ENCODE results near the gene HSPB2.
"Not testable (repeated sequence)": the region's sequence is repeated elsewhere in the genome, so short reads cannot be mapped to it uniquely, and the experiment has no call there.

HSPB2 gene

DNA sequence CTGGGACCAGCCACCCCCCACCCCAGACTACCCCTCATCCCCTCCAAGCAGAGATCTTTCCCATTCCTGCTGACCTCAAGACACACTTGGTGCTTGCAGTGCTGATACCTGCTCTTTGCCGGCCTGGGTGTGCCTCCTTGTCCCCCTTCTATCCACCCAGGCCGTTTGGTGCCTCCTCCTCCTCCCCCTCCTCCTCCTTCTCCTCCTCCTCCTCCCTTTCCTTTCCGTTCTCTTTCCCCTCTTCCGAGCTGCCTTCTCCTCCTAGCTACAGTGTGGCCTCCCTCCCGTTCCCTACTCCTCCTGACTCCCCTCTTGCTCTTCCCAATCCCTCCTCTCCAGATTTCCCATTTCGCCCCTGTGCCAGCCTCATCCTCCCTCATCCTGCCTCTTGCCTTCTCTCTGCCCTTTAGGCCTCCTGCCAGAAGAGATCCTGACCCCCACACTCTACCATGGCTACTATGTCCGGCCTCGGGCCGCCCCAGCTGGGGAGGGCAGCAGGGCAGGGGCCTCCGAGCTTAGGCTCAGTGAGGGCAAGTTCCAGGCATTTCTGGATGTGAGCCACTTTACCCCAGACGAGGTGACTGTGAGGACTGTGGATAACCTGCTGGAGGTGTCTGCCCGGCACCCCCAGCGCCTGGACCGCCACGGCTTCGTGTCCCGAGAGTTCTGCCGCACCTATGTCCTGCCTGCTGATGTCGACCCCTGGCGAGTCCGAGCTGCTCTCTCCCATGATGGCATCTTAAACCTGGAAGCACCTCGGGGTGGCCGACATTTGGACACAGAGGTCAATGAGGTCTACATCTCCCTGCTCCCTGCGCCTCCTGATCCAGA is 712 bp downstream of the HSPB2 start:
- in situ Hi-C loops (cut with MboI; ENCODE audit: low sequenced_read_pairs) = no loop called here

DNA sequence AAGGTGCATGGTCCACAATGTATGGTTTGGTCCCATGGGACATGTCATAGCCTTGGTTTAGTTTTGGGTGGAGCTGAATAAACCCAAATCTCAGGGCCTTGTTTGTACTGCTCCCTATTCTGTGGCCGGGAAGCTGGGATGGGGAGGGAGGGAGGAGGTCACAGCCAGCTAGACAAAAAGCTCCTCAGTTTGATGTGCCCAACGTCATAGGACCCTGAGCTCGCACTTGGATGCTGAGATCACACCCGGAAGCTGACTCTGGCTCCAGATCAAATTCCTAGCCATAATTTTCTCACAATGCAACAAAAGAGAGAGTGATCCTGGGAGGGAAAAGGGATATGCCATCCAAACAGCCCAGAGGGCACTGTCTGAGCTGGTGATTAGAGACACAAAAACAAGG is 1.5 kb downstream of the HSPB2 start:
- in situ Hi-C loops (cut with MboI; ENCODE audit: low sequenced_read_pairs) = no loop called here

DNA sequence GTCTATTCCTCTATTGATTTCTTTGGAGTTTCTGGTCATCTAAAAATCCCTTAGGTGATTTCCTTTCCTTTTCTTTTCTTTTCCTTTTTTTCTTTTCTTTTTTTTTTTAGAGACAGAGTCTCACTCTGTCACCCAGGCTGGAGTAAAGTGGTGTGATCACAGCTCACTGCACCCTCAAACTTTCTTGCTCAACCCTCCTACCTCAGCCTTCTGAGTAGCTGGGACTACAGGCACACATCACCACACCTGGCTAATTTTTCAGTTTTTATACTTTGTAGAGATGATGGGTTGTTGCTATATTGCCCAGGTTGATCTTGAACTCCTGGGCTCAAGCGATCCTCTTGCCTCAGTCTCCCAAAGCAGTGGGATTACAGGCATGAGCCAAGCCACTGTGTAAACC is 4.2 kb downstream of the HSPB2 start:
- in situ Hi-C loops (cut with MboI; ENCODE audit: low sequenced_read_pairs) = no loop called here

DNA sequence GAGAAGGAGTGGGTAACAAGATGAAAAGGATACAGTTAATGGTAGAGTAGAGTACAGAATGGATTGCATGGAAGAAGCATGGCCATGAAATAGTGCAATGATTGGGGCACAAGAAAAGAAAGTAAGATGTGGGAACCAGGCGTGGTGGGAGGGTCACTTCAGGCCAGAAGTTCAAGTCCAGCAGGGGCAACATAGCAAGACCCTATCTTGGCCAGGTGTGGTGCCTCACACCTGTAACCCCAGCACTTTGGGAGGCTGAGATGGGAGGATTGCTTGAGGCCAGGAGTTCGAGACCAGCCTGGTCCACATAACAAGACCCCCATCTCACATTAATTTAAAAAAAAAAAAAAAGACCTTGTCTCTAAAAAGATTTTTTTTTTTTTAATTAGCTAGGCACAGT is 4.8 kb downstream of the HSPB2 start:
- in situ Hi-C loops (cut with MboI; ENCODE audit: low sequenced_read_pairs) = no loop called here

DNA sequence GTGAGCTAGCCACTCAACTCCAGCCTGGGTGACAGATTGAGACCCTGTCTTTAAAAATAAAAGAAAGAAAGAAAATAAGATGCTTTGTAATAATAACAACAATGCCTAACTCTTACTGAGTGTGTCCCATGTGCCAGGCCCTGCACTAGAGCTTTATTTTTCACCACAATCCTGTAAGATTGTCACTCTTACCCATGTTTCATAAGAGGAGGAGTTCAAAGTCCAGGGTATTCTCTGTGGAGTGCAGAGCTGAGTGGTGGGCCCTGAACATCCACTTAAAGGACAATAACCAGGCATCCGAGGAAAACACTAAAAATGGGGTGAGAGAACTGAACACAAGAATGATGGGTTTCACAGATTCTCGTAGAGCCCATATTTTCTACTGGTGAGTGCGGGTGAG is 5.3 kb downstream of the HSPB2 start:
- in situ Hi-C loops (cut with MboI; ENCODE audit: low sequenced_read_pairs) = no loop called here

DNA sequence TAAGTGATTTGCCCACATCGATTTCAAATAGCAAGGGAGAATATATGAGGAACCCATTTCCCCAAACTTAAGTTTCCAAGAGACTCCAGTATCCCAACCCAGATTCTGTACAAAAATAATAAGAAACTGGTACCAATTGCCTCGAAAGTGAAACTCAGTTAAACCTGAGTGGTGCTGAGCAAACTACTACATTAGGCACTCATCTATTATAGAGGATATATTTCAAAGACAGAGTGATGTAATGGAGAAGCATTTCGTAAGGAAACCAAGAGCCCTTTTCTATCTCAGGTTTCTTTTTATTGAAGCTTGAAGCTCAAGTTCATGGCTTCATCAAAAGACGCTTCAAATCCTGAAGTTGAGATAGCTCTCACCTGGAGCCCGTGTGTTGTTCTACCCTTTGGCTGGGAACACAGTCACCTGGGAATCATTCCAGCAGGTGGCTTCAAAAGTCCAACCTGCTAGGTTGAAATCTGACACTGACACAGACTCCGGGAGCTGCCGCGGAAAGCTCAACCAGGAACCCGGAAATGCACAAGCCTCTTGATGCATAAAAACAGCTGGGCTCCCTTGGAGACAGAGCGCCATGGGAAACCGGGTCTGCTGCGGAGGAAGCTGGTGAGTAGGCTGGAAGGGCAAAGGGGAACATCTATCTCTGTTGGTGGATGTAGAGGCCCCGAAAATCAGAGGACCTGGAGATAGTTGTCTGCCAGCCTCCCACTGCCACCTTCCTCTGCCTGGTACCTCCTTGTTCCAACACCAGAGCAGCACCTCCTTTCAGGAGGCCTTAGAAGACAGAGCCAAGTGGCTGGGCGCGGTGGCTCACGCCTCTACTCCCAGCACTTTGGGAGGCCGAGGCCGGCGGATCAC is 6.1 kb downstream of the HSPB2 start, which contains the start of gene C11orf52:
C11orf52 (plus strand) TSS at position 524 of the 867 bp plus-strand sequence; CDS start at position 584, 60 bp downstream.
- in situ Hi-C loops (cut with MboI; ENCODE audit: low sequenced_read_pairs) = no loop called here

DNA sequence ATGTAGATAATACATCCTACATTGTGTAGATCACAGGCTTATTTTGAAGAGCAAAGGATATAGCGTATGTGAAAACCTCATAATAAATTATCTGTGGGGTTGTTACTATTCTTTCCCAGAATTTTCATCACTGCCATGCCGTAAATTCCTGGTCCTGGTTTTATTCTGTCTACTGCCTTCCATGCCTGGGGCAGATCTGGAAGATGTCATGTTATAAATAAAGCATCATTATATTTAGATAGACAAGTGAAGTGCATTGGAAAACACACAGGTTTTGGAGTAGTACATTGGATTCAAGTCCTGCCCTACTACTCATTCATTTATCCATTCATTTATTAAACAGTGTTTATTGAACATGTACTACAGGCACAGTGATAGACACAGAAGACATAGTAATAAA is 8.4 kb downstream of the HSPB2 start:
- in situ Hi-C loops (cut with MboI; ENCODE audit: low sequenced_read_pairs) = no loop called here

DNA sequence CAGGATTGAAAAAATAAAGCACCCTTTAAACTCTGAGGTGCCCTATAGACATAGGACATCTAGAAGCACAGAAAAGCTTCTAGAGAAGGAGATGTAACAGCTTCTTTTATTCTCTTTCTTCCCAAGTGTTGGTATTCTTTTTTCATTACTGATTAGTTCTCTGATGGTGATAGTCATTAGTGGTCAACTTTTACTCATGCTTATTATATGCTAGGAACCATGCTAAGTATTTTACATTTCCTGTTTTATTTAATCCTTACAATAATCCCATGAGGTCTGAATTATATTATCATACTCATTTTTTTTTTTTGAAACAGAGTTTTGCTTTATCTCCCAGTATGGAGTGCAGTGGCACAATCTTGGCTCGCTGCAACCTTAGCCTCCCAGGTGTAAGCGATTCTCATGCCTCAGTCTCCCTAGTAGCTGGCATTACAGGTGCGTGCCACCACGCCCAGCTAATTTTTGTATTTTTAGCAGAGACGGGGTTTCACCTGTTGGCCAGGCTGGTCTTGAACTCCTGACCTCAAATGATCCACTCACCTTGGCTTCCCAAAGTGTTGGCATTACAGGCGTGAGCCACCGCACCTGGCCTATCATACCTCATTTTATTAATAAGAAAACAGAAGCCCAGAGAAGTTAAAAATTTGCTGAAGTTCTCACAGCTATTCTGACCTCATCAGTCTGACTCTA is 9.2 kb downstream of the HSPB2 start:
- in situ Hi-C loops (cut with MboI; ENCODE audit: low sequenced_read_pairs) = no loop called here

DNA sequence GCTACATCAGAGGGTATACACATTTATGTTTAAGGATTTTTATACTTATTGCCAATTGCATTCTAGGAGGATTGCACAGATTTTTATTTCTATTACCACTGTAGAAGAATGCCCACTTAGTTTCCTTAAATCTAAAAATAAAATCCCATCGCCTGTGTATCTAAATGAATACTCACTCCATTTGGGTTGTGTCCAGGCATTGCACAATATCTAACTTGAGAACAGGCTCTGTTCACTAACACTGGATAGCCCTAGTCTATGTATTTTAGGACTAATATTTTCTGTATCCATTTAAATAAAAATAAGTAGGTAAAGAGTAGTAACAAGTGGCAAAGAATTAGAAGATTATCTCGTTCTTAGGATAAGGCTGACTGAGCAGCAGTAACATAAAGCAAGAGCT is 10.3 kb downstream of the HSPB2 start:
- in situ Hi-C loops (cut with MboI; ENCODE audit: low sequenced_read_pairs) = no loop called here

DNA sequence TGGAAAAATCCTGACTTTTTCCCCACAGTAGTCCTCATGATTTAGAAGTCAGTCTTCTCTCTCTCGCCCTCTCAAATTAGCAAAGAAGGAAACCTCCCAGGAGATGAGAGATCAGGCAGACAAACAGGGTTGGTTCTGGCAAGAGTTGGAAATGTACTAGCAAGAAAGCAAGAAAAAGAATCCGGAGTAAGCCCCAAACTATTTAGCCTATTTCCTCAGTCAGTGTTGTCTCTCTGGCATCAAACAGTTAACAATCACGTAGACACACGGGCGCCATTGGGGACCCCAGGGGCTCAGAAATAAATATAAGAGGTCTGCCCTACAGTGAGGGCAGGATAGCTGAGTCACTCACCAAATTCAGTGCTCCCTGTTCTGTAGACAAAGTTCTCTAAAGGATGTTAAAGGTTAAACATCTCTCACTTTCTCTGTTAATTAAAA is 10.8 kb downstream of the HSPB2 start:
- in situ Hi-C loops (cut with MboI; ENCODE audit: low sequenced_read_pairs) = no loop called here

DNA sequence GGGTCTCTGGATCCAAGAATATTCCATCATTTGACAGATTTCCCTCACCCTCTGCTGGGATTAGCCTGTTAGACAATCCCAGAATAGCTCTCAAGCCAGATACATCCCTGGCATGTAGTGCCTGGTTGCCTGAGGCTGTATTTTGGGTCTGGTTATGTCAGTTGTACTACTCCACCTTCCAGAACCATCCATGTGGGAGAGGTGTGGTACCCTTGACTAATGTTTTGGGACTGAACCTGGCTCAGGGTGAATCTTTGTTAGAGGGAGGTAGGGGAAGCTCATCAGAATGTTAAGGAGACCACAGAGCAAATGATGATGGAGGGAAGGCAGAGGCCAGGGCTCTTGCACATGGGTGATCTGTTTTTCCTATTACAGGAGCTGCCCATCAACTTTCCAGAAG is 11.4 kb downstream of the HSPB2 start:
- in situ Hi-C loops (cut with MboI; ENCODE audit: low sequenced_read_pairs) = no loop called here

DNA sequence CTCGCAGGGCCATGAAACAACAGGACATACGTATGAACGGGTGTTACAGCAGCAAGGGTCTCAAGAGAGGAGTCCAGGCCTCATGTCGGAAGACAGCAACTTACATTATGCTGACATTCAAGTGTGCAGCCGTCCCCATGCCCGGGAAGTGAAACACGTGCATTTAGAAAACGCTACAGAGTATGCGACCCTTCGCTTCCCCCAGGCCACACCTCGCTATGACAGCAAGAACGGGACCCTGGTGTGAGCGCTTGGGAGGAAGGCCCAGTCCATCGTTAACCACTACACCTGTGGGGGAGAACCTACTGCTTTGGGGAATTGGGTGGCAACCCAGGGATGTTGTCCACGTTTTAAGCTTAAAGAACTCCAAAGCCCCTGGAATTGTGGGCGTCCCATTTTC is 13.4 kb downstream of the HSPB2 start:
- in situ Hi-C loops (cut with MboI; ENCODE audit: low sequenced_read_pairs) = no loop called here

DNA sequence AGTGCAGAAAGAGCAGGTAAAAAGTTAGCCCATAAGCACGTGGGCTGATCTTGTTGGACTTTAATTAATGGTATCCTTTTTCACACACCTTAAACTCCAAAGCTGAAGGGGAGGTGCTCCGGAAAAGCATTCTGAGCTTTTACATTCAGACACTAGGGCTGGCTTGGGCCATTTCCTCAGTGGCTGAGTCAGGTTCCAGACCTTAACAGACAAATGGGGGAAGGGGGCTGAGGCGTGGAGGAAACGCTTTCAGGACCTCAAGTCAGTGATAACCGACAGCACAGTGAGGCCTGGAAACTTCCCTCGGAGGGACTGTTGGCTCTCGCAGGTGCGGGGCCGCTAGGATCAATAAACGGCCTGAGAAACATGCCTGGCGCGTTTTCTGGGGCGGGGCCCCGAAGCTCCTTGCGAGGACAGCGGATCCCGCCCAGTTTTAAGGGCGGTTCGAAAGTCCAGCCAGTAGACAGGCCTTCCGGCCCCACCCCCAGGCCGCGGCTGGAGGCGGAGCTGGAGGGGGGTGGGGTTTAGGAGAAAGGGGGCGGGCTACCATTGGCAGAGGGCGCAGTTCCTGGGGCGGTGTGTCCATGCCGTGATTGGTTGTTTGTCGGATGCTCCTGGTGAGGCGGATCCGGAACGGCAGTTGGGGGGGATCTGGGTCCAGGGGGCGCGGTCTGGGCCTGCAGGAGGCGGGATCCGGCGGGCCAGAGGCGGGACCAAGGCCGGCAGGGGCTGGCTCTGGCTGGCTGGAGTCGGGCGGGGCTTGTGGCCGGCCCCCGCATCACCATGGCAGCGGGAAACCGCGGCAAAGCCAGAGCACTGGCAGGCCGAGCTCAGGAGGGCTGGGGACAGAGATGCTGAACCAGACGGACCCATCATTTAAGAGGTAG is 14.2 kb downstream of the HSPB2 start:
- in situ Hi-C loops (cut with MboI; ENCODE audit: low sequenced_read_pairs) = no loop called here

DNA sequence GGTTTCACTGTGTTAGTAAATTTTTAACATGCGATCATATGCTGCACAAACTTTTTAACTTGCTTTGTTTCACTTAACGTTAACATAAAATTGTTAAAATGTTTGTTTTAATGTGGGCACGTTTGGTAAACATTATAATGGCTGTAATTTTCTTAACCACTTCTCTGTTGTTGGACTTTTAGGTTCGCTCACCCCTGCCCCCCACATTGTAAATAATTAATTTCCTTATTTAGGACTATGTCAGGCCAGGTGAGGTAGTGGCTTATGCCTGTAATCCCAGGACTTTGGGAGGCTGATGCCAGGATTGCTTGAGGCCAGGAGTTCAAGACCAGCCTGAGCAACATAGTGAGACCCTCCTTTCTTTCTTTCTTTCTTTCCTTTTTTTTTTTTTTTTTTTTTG is 17.9 kb downstream of the HSPB2 start:
- in situ Hi-C loops (cut with MboI; ENCODE audit: low sequenced_read_pairs) = no loop called here

DNA sequence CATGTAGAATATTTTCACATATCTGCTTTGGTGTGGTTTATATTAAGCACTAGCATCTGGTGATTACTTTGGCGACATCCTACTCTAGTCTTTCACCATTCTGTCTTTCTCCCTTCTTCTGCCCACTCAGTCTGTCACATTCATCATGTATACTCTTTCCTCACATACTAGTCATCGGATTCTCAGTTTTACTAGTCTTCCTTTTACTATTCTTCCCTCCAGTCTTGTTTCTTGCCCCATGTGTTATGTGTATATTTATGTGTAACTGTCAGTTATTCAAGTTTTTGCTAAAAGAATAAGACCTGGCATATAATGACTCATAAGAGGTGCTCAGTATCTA is 20.0 kb downstream of the HSPB2 start:
- in situ Hi-C loops (cut with MboI; ENCODE audit: low sequenced_read_pairs) = no loop called here

DNA sequence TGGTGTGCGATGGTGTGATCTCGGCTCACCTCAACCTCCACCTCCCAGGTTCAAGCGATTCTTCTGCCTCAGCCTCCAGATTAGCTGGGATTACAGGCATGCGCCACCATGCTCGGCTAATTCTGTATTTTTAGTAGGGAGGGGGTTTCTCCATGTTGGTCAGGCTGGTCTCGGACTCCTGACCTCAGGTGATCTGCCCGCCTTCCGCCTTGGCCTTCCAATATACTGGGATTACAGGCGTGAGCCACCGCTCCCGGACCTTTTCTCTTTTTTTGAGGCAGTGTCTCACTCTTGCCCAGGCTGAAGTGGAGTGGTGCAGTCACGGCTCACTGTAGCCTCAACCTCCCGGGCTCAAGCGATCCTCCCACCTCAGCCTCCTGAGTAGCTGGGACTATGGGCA is 20.6 kb downstream of the HSPB2 start:
- in situ Hi-C loops (cut with MboI; ENCODE audit: low sequenced_read_pairs) = not testable (repeated sequence)

DNA sequence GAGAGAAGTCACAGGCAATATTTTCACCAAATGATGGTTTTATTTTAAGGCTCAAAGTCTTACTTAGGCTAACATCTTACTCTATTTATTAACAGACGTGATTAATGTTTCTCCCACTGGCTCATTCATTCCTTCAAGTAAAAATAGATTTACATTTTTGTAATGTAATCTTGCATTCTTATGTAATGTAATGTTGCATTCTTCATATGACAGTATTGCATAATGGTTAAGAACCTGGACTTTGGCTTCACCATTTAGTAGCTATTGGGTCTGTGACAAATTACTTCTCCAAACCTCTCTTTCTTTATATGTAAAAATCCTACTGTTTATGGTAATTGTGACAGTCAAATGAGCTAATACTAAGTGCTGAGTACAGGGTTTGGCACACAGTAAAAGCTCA is 21.3 kb downstream of the HSPB2 start:
- in situ Hi-C loops (cut with MboI; ENCODE audit: low sequenced_read_pairs) = no loop called here

DNA sequence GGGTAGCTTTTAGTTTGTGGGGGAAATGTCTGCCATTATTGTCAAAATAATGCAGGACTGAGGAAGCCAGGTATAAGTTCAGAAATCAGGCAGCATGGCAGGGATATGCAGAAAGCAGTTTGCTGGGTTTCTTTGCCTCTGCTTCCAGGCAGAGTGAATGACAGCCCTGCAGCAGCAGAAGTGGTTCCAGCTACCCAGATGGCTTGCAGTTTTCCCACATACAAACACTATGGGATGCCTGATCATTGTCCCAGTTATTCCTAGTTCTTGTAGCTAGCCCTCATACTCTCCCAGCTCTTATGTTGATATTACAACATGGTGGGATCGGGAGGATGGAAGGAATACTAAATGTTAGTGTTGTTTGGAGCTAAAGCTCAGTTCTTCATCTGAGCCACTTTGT is 21.8 kb downstream of the HSPB2 start:
- in situ Hi-C loops (cut with MboI; ENCODE audit: low sequenced_read_pairs) = no loop called here

DNA sequence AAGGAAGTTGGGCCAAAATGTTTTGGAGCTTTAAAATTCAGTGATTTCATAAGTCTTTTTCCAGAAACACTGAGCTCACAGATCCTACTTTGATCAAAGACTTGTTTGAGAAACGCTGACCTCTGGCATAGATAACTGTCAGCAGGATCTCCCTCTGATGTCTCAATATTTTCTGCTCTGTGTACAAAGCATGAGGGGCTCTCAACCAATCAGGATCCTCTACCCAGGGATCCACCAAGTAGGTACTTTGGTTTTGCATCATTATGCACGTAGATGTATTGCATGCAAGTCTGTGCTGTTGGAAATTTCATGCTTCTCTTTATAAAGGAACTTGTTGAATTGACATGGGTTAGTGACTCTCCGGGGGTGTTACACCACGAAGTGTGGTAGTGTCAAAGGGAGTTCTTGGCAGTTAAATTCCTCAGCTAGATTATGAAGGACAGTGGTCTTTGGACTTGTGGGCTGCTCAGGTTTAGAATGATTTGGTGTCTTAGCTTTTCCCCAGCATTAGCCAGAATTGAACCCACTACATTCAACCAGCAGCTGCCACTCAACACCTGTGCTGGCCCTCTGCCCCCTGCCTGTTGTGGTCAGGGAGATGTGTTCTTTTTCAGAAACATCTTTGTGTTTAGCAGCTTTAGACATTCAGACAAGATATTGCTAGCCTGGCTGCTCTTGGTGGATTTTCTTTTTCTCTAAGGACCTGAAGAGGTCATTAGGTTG is 22.9 kb downstream of the HSPB2 start:
- in situ Hi-C loops (cut with MboI; ENCODE audit: low sequenced_read_pairs) = no loop called here

DNA sequence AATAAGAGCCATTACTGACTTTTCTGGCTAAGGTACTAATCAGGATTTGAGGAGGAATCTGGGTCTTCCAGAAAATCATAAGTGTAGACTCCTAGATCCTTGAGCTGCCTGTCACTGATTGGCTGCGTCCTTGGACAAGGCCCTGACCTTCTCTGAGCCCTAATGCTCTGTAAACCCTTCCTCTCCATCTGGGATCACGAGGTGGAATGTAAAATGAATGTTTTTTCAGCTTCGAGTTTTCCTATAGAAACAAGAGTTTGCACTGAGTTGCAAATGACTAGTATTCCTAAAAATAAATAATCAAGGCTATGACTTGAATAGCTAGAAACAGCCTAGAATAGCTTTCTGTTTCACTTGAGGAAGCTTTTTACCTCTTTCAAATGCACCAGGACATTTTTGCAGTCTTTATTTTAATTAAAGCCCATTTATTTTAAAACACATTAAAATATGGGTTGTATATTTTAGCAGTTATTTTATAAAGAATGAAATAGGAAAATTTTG is 23.6 kb downstream of the HSPB2 start:
- in situ Hi-C loops (cut with MboI; ENCODE audit: low sequenced_read_pairs) = no loop called here

Data from hTERT RPE-1 (cell line).